Liver (tissue), 3 donors: ENCODE measurements around the gene PPP2R3B.

Source experiments
- CTCF ChIP-seq: fragments of 150-350 bp; IDR thresholded peaks from 2 replicates; pipeline ENCODE4 v1.5.1; 2017; ENCODE audit warnings: improper control_type of control experiment, low read depth, low read length; ENCODE audit not compliant: missing input control
- EGR1 ChIP-seq, 2 donors: IDR thresholded peaks; 2 replicates each; pipeline ENCODE4 v1.6.1; 2016 to 2018; ENCODE audit warnings: antibody characterized with exemption in 2 of 2, low read depth in 2 of 2
- MAX ChIP-seq: IDR thresholded peaks from 2 replicates; pipeline ENCODE4 v1.6.1; 2016; ENCODE audit warnings: antibody characterized with exemption
- NR2F2 ChIP-seq: IDR thresholded peaks from 2 replicates; pipeline ENCODE4 v1.6.1; 2016; ENCODE audit warnings: antibody characterized with exemption
- REST ChIP-seq: IDR thresholded peaks from 2 replicates; pipeline ENCODE4 v1.6.1; 2016; ENCODE audit warnings: antibody characterized with exemption, mild to moderate bottlenecking
- TAF1 ChIP-seq: conservative IDR thresholded peaks from 2 replicates; pipeline ENCODE4 v1.6.1; 2016; ENCODE audit warnings: antibody characterized with exemption, mild to moderate bottlenecking
- donor health status: healthy.
- donor health status: healthy.

GRCh38 chrX:357693-358471 lies 28.8 kb downstream of the PPP2R3B start:
- TF ChIP-seq TAF1, result no peak
- TF ChIP-seq CTCF, result no peak
- TF ChIP-seq EGR1 (IDR thresholded peaks at IDR 0.05; ENCODE audit: low read depth in 2 of 2), result no peak
- no peak for TF ChIP-seq MAX
- TF ChIP-seq REST, result no peak
- TF ChIP-seq NR2F2, result no peak
